ENCODE data around the gene CMTM8.

DNA sequence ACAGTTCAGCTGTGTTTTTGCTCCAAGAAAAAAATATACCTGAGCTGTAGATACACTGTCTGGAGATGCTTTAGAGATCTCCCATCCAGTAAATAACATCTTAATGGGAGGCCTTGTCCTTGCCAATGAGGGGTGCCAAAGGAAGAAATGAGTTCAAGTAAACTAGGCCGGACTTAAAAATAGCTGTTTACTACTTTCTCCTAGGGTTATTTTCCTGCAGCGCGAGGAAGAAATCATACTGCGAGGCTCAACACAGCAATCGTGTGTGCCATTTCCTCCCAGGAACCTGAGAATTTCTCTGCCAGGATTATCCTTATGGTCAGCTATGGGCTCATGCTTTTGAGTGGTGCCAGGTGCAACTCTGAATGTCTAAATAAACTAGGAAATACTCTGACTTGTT lies 71.9 kb downstream of the CMTM8 start:
- TF ChIP-seq, protein P1, sequence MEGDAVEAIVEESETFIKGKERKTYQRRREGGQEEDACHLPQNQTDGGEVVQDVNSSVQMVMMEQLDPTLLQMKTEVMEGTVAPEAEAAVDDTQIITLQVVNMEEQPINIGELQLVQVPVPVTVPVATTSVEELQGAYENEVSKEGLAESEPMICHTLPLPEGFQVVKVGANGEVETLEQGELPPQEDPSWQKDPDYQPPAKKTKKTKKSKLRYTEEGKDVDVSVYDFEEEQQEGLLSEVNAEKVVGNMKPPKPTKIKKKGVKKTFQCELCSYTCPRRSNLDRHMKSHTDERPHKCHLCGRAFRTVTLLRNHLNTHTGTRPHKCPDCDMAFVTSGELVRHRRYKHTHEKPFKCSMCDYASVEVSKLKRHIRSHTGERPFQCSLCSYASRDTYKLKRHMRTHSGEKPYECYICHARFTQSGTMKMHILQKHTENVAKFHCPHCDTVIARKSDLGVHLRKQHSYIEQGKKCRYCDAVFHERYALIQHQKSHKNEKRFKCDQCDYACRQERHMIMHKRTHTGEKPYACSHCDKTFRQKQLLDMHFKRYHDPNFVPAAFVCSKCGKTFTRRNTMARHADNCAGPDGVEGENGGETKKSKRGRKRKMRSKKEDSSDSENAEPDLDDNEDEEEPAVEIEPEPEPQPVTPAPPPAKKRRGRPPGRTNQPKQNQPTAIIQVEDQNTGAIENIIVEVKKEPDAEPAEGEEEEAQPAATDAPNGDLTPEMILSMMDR (IDR thresholded peaks at IDR 0.05) = no peak
- TF ChIP-seq POLR2A (IDR thresholded peaks at IDR 0.05) = no peak
